ENCODE results near the gene UNC93A.

DNA sequence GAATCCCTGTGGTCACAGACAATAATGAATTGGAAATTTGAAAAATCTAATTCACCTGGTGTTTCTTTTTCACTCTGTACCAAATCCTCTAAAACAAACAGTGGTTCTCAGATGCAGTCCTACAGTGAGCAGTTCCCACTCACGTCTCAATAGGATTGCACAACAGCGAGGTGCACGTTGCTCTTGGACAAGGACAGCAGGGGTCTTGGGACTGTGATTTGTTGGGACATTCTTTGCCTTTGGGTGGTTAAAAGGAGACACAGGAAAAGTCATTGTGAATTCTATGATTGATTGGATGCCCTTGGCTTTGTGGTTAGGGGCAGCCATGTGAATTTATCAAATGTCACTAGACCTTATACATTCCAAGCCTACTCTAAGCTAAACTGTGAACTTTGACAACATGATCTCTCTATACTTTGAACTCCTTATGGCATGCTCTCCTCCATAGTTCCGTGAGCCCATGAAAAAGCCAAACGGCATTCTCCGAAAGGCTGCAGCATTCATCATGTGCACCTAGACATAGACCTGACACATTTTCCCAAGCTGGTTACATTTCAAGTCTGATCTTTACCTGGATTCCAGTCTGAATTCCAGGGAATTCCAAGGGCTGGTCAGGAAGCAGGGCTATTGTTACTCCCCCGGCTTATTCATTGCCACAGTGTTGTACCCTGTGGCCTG, 647 bp downstream of the UNC93A start:
- TF ChIP-seq CTCF (IDR thresholded peaks at IDR 0.05; ENCODE audit: low read depth, low read length) (no peak), POLR2A (IDR thresholded peaks at IDR 0.05; ENCODE audit: extremely low read depth, insufficient read length) (no peak), MAX (IDR thresholded peaks at IDR 0.05; ENCODE audit: low read depth, low read length) (no peak)

Data from NB4 (cell line).